Superior temporal gyrus (tissue), 1 donor: ENCODE data around the gene RPL15.
A peak's percentile ranks its signal among the peaks of the same experiment; 100 is the strongest.

Source experiments
- DNase-seq: peaks from one replicate; pipeline ENCODE4 v3.0.0-alpha.2; 2016; ENCODE audit errors: extremely low spot score

Gene RPL15

DNA sequence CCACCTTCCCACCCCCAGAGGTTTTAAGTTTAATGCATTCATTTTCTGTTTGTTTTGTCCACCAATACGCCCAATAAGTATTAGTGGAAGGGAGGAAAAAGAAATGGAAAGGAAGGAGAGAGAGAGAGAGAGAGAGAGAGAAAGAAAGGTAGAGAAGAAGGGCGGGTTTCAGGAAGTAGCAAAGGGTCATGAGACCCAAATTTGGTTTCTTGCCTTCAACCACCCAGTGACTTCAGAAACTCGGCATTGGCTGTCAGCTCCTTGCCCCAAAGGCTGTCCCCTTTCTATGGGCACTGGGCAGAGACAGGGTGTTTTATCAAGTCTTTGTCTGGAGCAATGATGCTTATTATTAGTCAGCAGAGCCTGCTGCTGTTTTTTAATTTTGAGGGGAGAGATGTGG is 14.7 kb downstream of the RPL15 start:
- no peak for DNase-seq

DNA sequence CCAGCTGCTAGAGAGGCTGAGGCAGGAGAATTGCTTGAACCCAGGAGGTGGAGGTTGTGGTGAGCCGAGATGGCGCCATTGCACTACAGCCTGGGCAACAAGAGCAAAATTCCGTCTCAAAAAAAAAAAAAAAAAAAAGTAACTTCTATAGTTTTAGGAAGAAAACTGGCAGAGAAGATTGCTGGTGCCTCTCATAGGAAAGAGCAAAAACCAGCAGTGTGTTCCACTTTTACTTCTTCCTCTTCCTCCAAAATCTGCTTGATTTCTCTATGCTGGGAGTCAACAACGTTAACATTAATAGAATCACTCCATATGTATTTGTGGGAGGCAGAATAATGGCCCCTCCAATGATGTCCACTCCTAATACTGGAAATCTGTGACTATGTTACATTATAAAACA is 15.6 kb downstream of the RPL15 start:
- DNase-seq = no peak

DNA sequence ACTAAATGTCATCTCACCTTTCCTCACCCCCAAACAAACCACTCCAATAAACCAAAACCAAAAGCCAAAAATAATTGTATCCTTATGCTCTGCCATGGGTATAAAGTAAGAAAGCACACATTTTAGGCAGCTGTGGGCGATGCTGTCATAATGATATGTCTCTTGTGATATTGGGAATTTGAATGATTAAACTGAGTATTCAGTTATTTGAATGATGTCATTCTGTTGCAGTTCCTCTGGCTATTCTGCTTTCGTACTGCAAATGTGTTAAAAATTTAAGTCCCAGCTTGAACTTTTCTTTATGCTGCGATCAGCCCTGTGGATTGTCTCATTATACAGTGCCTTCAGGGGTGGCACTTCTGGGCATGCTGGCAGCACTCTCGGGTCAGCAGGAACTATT is 17.3 kb downstream of the RPL15 start:
- no peak for DNase-seq

DNA sequence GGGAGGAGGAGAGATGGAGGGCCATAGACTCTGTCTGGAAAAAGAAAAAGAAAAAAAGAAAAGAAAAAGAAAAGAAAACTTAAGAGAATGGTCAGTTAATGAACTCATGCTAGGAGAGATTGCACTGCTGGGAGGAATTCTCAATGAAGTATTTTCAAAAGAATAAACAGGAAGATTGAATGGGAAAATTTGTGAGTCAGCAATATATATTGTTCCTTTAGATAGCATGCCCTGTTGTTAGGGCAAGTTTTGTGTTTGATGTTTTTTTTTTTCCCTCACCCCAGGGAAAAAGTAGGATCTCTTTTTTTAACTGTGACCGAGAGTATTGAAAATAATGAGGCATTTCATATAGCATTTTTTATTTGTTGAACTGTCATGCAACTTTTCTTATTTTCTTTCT is 20.4 kb downstream of the RPL15 start:
- no peak for DNase-seq

DNA sequence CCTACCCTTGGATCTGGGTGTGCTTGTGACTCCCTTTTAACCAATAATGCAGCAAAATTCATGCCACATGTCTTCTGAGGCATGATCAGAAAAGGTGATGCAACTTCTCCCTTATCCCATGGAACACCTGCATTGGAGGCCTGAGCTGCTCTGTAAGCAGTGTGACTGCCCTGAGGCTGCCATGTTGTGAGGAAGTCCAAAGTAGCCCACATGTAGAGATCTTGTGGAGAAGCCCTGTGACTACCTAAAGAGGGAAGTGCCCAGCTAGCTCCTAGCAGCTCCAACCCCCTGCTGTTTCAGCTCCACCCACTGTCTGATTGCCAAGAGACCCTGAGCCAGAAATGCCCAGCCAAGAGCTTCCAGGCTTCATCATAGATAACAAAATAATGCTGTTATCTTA is 21.8 kb downstream of the RPL15 start:
- no peak for DNase-seq

DNA sequence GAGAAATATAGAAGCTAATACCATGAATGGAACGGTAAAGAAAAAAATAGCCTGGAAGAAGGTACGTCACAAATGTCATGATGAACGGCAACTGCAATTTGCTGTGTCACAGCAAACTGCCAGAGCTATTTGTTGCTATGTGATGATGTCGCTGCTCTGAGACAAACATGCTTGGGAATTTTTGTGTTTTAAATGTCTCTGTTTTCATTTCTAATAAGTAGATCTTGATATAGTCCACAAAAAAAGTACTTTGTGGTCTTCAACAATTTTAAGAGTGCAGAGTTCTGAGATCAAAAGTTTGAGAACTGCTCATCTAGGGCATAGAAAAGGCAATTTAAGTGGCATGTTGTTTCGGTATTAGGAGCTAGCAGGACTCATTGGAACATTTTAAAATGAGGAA is 23.8 kb downstream of the RPL15 start:
- no peak for DNase-seq

DNA sequence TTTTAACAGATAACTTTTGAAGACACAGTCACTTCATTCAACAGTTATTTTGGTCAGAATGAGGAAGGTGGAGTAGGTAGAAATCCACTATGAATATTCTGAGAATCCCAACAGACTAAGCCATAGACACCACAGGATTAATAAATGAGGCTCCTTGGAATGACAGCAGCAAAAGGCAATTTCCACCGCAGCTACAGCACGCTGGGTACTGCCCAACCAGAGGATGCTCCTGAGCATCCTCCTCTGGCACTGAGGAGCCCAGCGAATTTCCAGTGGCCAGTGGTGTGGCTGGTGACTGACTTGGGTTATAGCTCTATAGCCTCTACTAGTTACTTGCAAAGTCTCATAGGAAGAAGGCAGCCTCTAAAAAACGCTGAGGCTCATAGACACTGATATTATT is 24.5 kb downstream of the RPL15 start:
- no peak for DNase-seq

DNA sequence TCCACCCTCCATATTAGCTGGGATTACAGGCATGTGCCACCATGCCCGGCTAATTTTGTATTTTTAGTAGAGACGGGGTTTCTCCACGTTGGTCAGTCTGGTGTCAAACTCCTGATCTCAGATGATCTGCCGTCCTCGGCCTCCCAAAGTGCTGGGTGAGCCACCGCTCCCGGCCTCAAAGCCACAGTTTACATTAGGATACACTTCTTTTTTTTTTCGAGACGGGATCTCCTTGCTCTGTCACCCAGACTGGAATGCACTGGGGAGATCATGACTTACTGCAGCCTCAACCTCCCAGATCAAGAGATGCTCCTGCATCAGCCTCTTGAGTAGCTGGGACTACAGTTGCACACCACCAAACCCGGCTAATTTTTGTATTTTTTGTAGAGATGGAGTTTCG is 25.6 kb downstream of the RPL15 start:
- DNase-seq = no peak

DNA sequence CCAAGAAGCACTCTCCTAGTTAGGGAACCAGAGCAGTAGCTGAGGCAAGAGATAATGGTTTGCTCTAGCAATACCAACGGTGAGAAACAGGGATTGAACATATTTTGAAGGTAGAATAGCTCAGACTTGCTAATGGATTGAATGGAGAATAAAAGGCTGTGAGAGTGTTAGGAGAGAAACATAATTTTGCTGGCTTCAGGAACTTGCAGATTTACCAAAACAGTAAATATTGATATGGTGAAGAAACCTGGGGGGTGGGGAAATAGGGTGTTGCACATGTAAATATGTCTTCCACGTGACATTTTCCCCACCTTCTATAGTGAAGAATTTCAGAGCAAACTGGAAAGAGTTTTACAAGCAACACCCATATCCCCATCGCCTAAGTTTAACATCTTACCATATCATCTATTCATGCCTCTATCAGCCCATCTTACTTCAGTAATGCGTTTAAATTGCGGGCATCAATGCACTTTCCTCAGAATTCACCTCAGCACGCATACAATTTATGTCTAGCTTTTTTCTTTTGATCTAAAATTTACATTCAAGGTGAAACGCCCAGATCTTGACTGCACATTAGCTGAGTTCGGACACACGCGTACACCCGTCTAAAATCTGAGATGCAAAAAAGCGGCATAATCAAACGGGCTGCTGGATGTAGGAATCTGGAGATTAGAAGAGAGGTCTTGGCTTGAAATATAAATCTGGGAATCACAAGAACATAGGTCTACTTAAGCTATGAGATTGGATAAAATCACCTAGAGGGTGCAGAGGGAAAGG is 27.3 kb downstream of the RPL15 start:
- DNase-seq = peak; percentile 58

DNA sequence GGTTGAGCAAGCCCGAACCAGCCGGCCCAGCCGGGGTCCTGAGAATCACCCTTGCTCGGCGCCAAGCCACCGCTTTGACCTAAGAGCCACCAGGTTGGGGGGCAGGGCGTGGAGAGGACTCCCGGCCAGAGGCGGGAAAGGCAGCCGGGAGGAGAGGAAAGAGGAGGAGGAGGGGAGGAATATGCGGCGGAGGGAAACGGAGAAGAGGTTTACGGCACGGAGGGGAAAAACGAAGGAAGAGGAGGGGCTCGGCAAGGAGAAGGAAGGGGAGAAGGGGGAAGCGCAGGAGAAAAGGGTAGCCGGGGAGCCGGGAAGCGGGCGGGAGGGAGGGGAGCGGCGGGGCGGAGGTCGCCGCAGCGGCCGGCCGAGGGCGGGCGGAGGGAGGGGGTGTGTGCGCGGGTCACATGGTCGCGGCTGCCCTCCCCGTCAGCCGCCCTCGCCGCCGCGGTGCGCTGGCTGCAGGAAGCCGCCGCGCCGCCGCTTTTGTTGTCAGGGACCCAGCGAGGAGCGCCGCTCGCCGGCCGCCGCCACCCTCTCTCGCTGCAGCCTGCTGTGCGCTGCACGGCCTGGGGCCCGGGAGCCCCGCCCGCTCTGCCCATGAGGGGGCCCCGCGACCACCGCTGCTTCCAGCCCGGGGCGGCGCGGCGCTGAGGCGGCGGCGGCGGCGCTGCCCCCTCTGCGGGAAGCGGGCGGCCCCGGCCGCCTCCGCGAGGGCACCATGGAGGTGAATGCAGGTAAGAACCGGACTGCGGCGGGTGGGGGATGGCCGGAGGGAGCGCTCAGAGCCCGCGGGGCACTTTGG is 28.1 kb downstream of the RPL15 start, which contains the start of gene NR1D2:
NR1D2 (plus strand) TSS at position 426 of the 802 bp plus-strand sequence; CDS start at position 719, 293 bp downstream.
- peak; percentile 78 for DNase-seq

DNA sequence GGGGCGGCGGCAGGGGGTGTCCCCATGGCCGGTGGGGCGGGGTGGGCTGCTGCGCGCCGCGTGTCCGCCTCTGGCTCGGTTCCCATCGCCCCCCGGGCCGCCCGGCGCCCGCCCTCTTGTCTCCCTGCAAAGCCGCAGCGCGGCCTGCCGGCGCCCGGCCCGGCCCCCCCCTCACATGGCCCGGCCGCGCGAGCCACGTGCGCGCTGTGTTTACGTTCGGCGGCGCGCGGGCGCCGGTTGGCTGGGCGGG is 28.7 kb downstream of the RPL15 start:
- no peak for DNase-seq

DNA sequence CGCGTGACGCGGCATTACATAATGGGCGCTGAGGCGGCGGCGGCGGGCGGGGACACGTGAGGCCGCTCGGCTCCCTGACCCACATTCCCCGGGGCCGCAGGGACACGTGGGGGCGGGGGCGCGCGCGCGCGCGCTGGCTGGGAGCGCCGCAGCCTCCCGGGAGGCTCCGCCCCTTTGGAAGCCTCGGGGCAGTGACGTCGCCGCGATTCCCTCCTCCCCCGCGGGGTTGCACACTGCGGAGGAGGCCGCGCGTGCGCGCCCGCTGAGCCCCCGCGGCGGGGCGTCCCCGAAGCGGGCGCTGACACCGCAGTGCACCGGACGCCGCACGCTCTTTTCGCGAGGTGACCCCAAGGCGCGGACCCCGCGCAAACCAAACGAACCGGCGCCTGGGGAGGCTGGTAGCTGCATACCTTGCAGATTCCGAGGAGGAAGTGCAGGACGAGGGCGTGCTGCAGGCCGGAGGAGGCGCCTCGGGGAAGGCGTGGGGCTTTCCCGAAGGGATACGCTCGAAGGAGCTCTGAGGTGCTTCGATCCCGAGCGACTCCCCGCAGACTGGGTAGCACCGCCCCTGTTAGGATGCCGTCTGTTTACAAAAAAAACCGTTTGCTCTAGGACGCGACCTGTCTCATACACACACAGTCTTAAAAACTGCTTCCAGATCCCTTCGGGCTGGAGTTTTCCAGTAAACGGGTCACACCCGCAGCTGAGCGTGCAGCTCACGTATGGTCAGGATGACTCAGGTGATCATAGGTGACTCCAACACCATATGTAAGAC is 29.2 kb downstream of the RPL15 start:
- peak; percentile 94 for DNase-seq

DNA sequence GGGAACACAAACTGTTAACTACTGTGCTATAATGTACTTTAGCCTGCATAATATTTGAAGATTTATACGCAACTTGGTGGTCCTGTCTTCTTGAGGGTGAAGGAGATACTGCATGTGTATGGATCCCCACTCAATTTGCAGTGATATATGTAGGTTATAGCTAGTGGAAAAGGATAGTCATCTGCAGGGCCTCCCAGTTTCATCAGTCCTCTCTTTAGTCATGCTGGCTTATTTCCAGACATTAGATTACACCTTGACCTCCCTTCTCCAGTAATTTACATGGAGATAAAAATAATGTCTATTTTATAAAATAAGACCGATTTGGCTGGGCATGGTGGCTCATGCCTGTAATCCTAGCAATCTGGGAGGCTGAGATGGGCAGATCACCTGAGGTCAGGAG is 31.8 kb downstream of the RPL15 start:
- DNase-seq = no peak

DNA sequence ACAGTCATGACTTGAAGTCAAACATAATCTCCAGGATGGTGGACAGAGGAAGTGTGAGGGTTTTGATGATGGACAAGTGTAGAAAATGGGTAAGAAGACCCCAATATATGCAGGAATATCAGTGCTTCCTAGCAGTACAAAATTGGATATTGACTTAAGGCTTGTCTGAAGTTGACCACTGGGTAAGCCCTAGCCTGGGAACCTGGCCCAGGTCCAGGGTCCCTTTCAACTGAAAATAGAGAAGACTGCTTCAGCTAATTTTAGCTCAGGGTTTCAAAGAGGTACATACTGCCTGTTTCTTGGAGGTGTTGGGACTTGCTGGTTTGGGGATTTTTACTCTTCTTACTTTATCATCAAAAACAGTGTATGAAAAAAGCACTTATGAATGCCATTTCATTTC is 32.9 kb downstream of the RPL15 start:
- DNase-seq = no peak

DNA sequence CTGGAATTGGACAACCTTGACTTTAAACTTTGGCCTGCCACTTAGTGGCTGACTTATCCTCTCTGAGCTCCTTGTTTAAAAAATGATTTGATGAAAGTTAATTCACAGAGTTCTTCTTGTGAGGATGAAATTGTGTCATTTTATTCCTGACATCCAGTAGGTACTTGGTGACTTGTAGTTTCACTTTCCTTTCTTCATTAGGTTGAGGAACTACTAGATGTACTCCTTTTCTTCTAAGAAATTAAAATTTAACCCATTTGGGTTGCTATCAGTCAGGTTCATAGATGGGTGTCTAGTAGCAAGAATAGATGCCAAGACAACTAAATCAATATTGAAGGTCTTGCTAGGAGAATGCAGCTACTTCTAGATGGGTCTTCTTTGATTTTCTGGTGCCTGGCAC is 33.4 kb downstream of the RPL15 start:
- no peak for DNase-seq

DNA sequence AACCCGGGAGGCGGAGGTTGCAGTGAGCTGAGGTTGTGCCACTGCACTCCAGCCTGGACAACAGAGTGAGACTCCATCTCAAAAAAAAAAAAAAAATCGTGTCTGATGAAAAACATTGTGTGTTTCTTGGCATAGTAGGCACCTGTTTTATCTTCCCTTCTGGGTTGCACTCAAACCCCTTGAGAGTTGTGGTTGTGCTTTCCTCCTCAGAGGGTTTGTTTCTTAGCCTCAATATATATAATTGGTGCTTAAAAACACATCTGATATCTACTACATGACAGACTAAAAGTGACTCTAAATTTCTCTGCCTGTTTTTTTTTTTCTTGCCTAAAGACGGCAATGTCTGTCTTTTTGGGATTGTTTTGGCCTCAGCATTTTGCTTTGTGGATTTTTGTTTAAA is 35.7 kb downstream of the RPL15 start:
- no peak for DNase-seq

DNA sequence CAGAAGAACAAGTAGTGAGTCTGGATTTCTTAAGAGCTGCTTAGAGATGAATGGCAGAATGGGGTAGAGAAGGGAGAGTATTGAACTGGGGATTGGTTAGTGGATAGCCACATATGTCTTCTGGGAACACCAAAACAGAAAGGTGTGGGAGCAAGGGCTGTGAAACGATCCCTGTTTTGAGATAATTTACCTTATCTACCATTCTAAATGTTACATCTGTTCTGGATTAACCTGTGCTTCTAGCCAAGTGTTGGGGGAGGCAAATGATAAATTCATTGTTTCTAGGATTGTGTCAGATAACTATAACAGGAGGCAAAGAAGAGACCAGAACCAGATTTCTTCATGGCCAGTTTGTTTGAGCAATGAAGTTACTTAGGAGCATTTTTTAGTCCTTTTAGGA is 36.6 kb downstream of the RPL15 start:
- no peak for DNase-seq

DNA sequence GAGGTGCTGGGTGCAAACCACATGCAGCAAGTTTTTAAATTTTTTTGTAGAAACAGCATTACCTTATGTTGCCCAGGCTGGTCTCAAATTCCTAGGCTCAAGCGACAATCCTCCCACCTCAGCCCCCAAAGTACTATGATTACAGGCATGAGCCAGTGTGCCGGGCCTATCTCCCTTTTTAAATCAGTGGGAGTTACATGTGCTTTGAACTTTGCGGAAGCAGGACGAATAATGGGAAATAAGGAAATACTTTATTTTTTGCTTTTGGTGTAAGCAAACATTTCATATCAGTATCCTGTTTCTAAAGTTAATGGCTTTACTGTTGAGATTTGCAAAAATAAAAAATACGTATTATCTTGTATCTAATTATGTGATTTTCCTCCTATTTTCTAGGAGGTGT is 37.2 kb downstream of the RPL15 start:
- DNase-seq = no peak

DNA sequence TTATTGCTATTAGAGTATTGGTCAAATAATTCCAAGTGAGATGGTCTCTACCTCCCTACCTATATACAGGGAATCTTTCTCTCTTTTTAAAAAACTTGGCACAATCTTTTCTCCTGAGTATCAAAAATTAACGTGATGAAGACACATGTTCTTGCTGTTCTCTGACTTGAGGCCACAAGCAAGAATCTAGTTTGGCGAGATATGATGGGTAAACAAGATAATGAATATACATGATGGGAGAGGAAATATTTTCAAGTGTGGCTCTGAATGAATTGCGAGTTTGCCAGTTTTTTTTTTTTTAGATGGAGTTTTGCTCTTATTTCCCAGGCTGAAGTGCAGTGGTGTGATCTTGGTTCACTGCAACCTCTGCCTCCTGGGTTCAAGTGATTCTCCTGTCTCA is 39.8 kb downstream of the RPL15 start:
- DNase-seq = no peak

DNA sequence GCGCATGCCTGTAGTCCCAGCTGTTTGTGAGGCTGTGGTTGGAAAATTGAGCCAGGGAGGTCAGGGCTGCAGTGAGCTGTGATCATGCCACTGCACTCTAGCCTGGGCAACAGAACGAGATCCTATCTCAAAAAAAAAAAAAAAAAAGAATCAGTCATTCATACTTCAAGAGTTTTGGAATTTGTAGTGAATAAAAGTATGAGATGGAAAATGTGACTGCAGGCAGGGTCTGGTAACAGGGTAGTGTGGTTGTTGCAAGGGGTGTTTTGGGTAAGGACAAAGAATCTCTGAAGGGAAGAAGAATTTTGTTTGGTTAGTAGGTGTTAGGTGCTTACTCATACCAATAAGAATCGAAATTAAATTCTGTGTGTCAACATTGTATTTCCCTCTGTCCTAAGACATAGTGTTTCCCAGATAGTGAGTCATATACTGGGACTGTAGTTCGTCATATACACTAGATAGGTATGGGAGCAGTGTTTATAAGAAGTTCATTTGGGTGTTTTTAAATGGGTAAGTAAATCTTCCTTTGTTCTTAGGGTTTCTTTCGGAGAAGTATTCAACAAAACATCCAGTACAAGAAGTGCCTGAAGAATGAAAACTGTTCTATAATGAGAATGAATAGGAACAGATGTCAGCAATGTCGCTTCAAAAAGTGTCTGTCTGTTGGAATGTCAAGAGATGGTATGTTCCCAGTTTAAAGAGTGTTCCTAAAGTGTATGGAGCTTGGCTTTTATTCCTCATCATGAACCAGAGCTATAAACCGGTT is 42.4 kb downstream of the RPL15 start:
- DNase-seq = no peak

DNA sequence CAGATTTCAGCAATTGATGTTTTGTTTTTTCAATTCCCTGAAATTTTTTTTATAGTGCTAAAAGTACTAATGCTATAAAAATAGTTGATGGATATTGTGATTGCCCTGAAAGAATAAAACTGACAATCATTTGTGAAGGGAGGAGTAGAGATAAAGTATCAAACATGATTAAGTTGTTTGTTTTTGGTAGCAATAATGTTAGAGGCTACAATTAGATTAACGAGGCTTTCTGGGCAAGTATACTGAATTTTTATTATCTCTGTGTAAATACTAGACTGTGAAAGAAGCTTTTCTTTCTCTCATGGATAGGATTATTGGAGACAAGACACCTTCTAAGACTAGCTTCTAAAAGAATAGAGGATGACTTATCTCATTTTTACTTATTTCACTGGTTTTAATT is 43.7 kb downstream of the RPL15 start:
- DNase-seq = no peak

DNA sequence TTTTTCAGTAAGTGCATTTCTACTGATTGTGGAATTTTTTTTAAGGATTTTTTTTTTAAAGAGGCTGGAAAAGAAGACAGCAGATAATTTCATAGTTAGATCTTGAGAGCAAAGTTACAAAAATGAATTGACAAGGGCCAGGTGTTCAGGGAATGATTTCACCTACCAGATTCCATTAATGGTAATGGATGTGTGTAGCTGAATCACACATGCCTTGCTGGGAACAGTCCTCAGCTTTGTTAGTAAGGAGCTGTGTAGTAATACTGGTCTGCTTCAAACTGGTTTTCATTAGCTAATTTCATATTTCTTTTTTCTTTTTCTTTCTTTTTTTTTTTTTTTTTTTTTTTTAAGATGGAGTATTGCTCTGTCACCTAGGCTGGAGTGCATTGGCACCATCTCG is 44.1 kb downstream of the RPL15 start:
- DNase-seq = no peak
